GM12892 (cell line): ENCODE data around the gene LEPR.

Experiments used
- DNase-seq: peaks from one replicate; pipeline ENCODE4 v3.0.0; 2011; ENCODE audit not compliant: insufficient read length
- FAIRE-seq: peaks from 2 replicates; lab custom pipeline; 2011; peaks lifted over from hg19 to GRCh38; lab: Jason Lieb, UNC
- POLR2A ChIP-seq: IDR thresholded peaks from 2 replicates; pipeline ENCODE4 v1.6.1; 2011; ENCODE audit warnings: low read depth, low read length, control low read depth
- POLR2AphosphoS5 ChIP-seq: IDR thresholded peaks from 2 replicates; pipeline ENCODE4 v1.6.1; 2011; ENCODE audit warnings: low read depth, low read length, control low read depth
- TAF1 ChIP-seq: IDR thresholded peaks from 2 replicates; pipeline ENCODE4 v1.6.1; 2011; ENCODE audit warnings: low read depth, mild to moderate bottlenecking, control low read depth, low read length, borderline replicate concordance

Gene LEPR

GRCh38 chr1:65392497-65392896, 28.0 kb upstream of the LEPR start:
- FAIRE-seq (no peak), DNase-seq (no peak)
- TF ChIP-seq TAF1 (no peak), POLR2AphosphoS5 (no peak), POLR2A (no peak)

- FAIRE-seq (peak; percentile 38), DNase-seq (peak; percentile 5)
- no peak for TF ChIP-seq POLR2AphosphoS5
- TF ChIP-seq TAF1 = no peak
- TF ChIP-seq POLR2A = no peak
Observed at GRCh38 chr1:65393347-65393746, 27.1 kb upstream of the LEPR start.

DNA sequence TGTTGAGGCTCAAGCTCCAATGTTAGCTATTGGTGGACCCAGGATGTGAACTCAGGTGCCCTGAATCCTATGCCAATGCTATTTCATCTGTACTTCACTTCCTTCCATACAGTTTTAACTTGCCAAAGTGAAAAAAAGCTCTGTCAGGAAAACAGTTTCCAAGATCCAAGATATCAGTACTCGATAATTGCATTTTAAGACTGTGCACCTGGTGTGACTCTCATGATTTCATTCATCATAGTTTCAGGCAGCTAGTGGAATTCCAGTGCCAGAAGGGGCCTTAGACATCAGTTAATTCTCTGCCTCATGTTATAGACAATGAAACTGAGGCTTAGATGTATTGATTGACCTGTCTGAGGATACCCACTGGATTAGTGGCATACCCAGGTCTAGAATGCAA, 26.5 kb upstream of the LEPR start:
- no peak for DNase-seq
- no peak for TF ChIP-seq POLR2A
- TF ChIP-seq TAF1 = no peak
- TF ChIP-seq POLR2AphosphoS5 = no peak
- FAIRE-seq = no peak

DNA sequence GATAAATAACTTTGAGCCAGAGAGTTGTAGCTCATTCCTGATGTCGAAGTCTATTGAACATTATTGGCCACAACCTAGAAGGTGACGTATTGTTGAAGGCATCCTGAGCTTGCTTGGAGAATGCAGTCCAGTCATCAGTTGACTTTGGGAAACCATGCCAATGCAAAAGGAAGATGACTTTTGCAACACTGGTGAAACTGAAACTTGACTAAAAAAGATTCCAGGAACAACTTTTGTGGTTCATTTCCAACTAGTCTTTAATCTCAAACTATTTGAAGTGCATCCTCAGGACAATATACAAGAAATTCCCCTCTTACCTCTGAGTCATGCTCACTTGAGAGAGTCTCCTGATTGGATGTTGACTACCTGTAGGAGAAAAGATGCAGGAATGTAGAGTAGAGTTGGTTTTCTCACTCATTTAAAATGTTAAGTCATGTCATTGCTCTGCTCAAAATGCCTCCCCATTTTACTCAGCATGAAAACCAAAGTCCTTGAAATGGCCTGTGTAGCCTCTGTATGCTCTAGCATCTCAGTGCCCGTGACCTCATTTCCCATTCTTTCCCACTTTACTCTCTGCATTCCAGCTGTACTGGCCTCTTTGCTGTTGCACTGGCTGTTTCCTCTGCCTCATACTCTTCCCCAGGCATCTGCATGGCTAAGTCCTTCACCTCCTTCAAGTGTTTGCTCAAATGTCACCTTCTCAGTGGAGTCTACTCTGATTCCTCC, 24.4 kb upstream of the LEPR start:
- FAIRE-seq (peak; percentile 85), DNase-seq (no peak)
- TF ChIP-seq TAF1 (no peak), POLR2A (no peak), POLR2AphosphoS5 (no peak)

GRCh38 chr1:65398083-65398482, 22.4 kb upstream of the LEPR start:
- FAIRE-seq = no peak

DNA sequence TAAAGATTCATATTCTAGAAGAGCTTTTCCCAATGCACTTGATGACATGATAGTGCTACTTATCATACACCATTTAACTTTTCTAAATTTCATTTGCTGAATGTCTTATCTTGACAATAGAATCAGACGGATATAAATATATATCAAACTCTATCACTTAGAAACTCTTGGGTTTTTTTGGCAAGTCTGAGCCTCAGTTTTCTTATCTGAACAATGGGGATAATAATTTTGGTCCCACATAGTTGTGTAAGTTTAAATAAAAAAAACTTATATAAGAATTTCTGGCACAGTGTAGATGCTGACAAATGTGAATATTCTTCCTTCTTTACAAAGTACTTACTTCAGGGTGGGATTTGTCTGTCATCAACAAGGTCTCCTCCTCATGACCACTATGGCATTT, 21.5 kb upstream of the LEPR start:
- DNase-seq (no peak), FAIRE-seq (no peak)
- TF ChIP-seq TAF1 = no peak
- TF ChIP-seq POLR2A = no peak
- no peak for TF ChIP-seq POLR2AphosphoS5

More at GRCh38 chr1:65398083-65398482, 22.4 kb upstream of the LEPR start:
- no peak for DNase-seq
- no peak for TF ChIP-seq TAF1
- TF ChIP-seq POLR2A = no peak
- TF ChIP-seq POLR2AphosphoS5 = no peak

- FAIRE-seq = no peak
- TF ChIP-seq TAF1 = no peak
- TF ChIP-seq POLR2AphosphoS5 = no peak
- TF ChIP-seq POLR2A = no peak
- DNase-seq = no peak
Observed at GRCh38 chr1:65401612-65402011, 18.9 kb upstream of the LEPR start.

DNA sequence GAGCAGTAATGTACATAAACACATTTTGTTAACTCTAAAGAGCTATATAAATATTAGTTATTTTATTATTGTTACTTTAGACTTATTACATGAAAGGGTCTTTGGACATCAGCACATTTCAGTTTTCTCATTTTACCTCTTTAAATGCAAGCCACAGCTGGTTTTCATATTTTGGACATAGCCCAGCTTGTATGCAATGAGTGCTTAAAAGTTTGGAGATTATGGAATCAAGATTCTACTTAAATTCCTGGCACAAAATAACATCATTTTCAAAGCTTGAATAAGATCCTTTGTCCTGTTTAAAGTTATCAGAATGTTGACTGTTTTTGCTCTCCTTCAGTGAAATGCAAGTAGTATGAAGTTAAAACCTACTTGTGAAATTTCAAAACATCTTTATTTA, 15.5 kb upstream of the LEPR start:
- FAIRE-seq (no peak), DNase-seq (no peak)
- TF ChIP-seq POLR2A (no peak), POLR2AphosphoS5 (no peak), TAF1 (no peak)

DNA sequence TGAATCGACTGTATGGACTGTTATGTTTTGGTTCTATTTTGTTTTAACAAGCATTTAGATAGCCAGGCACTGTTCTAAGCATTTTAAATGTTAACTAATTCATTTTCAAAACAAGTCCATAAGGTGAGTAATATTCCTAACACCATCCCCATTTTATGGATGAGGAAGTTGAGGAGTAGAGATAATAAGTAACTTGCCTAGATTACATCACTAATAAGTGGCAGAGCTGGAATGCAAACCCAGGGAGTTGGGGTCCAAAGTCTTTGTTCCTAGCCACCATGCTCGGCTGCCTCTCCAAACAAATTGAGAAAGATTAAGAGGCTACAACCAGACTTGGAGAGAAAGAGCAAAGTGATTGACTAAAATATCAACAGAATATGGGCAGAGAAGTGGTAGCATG, 12.6 kb upstream of the LEPR start:
- no peak for FAIRE-seq
- TF ChIP-seq POLR2A = no peak
- DNase-seq = no peak

DNA sequence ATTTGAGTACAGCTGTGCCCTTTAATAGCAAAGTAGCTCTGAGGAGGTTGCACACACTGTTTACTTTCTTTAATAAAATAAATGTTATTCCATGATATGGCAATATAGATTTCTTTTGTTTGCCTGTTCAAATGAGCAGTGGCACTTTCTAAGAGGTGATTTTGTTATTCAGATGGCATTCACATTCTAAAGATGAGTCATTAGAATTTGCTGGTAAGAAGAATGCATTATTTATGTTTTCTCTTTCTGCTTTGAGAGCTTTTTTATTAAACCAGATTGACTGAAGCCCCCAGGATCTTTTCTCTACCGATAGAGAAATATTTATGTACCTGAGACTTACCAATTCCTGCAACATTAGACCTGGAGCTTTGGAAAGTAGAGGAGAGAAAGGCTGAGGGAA, 11.2 kb upstream of the LEPR start:
- TF ChIP-seq POLR2AphosphoS5 = no peak
- TF ChIP-seq TAF1 = no peak
- TF ChIP-seq POLR2A = no peak
- no peak for FAIRE-seq
- no peak for DNase-seq

DNA sequence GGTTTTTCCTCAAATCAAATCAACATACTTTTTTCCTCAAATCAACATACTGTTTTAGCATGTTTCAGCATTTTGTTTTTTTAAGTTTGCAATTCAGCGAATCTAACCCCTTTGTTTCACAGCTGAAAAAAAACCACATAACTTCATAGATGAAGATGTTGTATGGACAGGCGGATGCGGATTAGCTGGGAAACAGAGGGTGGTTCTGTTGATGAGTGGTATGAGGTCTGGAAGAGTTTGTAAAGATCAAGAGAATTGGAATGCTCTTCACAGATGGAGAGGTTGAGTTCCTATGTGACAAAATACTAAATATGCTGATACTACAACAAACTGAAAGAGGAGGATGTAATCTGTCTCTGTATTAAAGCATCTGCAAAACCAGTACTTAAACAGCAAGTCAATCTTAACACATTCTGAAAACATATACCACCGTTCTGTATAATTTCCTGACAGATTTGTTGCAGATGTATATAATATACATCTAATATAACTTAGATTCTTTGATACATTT, 10.6 kb upstream of the LEPR start:
- FAIRE-seq (no peak), DNase-seq (no peak)
- TF ChIP-seq TAF1 (no peak), POLR2AphosphoS5 (no peak), POLR2A (no peak)

DNA sequence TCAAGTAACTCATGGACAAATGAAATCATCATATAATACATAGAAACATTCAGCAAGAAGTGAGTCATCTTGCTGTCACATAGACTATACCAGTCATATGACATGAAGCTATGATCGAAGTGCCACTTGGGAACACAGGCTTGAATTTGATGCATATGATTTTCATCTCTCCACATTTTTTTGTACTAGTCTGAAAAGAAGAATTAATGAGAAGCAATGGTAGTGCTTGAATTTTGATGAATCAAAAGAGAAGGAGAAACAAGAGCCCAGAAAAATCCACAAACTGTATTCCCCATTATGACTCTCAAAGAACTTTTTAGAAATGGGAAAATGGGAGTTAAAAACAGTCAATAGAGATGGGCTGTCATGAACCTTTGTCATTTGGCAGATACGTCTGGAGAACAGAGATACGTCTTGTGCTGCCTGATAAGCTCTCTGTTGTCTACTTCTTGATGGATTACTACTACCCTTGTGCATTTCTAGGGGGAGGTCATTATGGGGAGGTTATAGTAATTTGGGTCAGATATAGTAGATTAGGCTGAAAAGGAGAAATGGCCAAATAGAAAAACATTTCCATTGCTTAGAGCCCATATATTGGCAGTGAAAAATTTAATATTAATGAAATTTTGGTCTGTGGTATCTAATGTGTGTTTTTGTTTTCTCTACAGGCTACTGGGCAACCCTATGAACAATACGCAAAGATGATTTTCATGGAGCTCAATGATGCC, 8.0 kb upstream of the LEPR start:
- DNase-seq = no peak
- peak; percentile 27 for FAIRE-seq
- no peak for TF ChIP-seq POLR2AphosphoS5
